GM20000 (cell line): Measurements from ENCODE around the gene TERT.

Experiments
- DNase-seq: peaks from one replicate; pipeline ENCODE4 v3.0.0; 2012; ENCODE audit warnings: low spot score
- CTCF ChIP-seq: IDR thresholded peaks from 2 replicates; pipeline ENCODE4 v1.5.1; 2012; ENCODE audit warnings: mild to moderate bottlenecking, control low read depth; ENCODE audit errors: extremely low read depth, missing control alignments

TERT gene

DNA sequence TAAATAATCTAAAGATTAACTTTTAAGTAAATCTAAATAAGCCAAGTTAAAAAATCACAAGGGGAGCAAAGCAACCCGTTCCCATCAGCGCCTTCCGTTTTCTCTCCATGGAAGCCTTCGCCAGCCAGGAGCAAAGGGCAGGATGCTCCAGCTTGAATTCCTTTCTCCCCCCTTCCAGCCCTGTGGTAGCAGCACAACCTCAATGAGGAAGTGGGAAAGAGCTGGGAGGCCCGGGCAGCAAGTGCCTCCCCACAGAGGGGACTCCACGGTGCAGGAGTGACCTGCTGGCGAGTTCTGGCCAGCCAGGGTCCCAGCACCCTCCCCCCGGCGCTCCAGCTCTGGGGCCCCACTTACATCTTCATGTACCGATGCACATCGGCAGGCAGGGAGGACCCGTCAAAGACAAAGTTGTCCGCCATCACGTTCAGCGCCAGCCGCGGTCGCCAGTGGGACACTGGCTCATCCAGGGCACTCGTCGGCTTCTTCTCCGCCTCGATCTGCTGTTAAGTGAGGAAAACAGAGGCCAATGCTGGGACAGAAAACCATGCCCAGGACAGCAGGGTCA is 43.7 kb upstream of the TERT start:
- no peak for TF ChIP-seq CTCF
- no peak for DNase-seq

DNA sequence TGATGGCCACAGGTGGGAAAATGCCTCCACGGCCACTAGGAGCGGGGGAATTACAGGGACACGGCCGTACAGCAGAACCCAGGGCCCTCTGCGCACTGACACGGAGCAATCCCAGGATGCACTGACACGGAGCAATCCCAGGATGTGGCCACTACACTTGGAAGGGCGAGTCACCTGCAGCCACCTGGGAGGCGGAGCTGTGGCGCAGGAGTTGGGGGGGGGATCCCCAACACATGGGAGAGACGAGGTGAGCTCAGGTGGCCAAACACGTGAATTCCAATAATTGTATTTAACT is 43.3 kb upstream of the TERT start:
- no peak for TF ChIP-seq CTCF
- no peak for DNase-seq

- TF ChIP-seq CTCF: no peak
- no peak for DNase-seq
These were observed 42.8 kb upstream of the TERT start for GRCh38 chr5:1337489-1338195.

- no peak for DNase-seq
- no peak for TF ChIP-seq CTCF
These were observed 42.1 kb upstream of the TERT start for GRCh38 chr5:1336749-1337488.

DNA sequence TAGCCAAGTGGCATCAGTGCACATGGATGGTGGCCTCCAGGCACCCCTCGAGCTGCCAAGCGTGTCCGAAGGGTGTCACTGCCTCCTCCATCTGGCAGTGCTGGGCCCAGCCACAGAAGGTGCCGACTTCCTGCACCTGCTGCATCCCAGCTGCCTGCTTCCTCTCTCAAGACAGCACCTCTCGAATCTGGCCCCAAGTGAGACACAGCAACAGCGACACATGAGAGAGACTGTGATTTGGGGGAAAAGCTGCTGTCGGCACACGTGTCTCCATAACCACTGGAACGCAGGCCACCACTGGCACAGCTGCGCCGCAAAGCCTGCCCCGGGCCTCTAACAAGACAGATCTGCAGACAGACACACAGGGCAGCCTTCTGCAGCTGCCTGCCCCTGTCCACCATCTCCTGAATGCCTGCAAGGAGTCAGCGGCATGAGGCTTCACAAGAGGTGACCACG is 41.3 kb upstream of the TERT start:
- no peak for TF ChIP-seq CTCF
- no peak for DNase-seq

- DNase-seq: no peak
- TF ChIP-seq CTCF: no peak
These were observed 40.8 kb upstream of the TERT start for GRCh38 chr5:1335540-1336095.
